Left lung (tissue), 10 donors: ENCODE results near the gene FASTKD3. TPM values are rescaled to one million over a fixed set of nuclear protein-coding genes. Genes with fewer than 3 reads are reported as not detected.

Experiments
- ATAC-seq: fragments of 200-7000 bp; cut with Tn5 transposase; one replicate; pipeline ENCODE4 v1.9.1; 2020; ENCODE audit warnings: moderate library complexity
- DNase-seq, 4 donors: peaks; one replicate each; pipeline ENCODE4 v3.0.0-alpha.2; 2013 to 2020
- H3K27ac ChIP-seq, 2 donors: fragments of 200-600 bp; sonication (generic) in 1 of 2; one replicate each; pipeline versions ENCODE4 v1.5.0 to v1.8.0; 2020 to 2021
- H3K27me3 ChIP-seq, 2 donors: fragments of 200-600 bp; sonication (generic) in 1 of 2; one replicate each; pipeline versions ENCODE4 v1.5.0 to v1.8.0; 2020 to 2021
- H3K36me3 ChIP-seq, 2 donors: fragments of 200-600 bp; sonication (generic) in 1 of 2; one replicate each; pipeline versions ENCODE4 v1.5.0 to v1.8.0; 2020 to 2021
- H3K4me1 ChIP-seq, 2 donors: fragments of 200-600 bp; one replicate each; pipeline ENCODE4 v1.8.0; 2021
- H3K4me3 ChIP-seq, 2 donors: fragments of 200-600 bp; sonication (generic) in 1 of 2; one replicate each; pipeline versions ENCODE4 v1.5.0 to v1.8.0; 2020 to 2021; ENCODE audit warnings: mild to moderate bottlenecking in 1 of 2
- H3K9me3 ChIP-seq, 2 donors: fragments of 200-600 bp; sonication (generic) in 1 of 2; one replicate each; pipeline versions ENCODE4 v1.5.0 to v1.8.0; 2020 to 2021
- CTCF ChIP-seq, 2 donors: fragments of 200-600 bp; sonication (generic) in 1 of 2; IDR thresholded peaks; one replicate each; pipeline versions ENCODE4 v1.5.0 to v1.8.0; 2021; ENCODE audit warnings: antibody characterized with exemption in 2 of 2
- intact Hi-C, 2 donors: fragments of 100-400 bp; cut with DNase I; formaldehyde crosslinking; loops; one replicate each; pipeline versions ENCODE4 v1.11.2 to v1.14.2; 2022
- polyA plus RNA-seq, 6 donors: library from polyadenylated mRNA; unstranded; fragments of 120-200 nt; gene quantifications; one replicate each; pipeline ENCODE4 v1.2.1, GENCODE V29; 2013; ENCODE audit not compliant: insufficient read length in 6 of 6
- total RNA-seq, 2 donors: library from RNA; stranded (reverse); fragmentation: NEBNext Ultra II Directional; extraction: Animal tissue kit (Norgen Biotek cat#: 25700); gene quantifications; one replicate each; pipeline ENCODE4 v1.2.1, GENCODE V29; 2021
- donor health status: DM: no; HTN: yes; CAD: no.
- donor health status: DM: no; HTN: no; CAD: no.

The FASTKD3 gene
- total and polyA plus RNA-seq, 8 donors: 8.4 to 28.8 (median 22.4) TPM

GRCh38 chr5:7873216-7873615, 4.4 kb upstream of the FASTKD3 start:
- no peak overlapping the region for H3K4me3 ChIP-seq
- DNase-seq: no peak
- TF ChIP-seq CTCF (IDR thresholded peaks at IDR 0.05): no peak
- intact Hi-C loops: no loop called here
- no peaks in the 10 kb centered on the region for H3K9me3 ChIP-seq
- no peak overlapping the region for H3K27ac ChIP-seq
- ATAC-seq: no peak
- H3K27me3 ChIP-seq: no peaks in the 10 kb centered on the region
- H3K36me3 ChIP-seq: peaks cover 3 to 44% of the 10 kb centered on the region in 2 donors
- H3K4me1 ChIP-seq: peaks cover 14 to 61% of the 10 kb centered on the region in 2 donors

- Histone ChIP-seq H3K36me3 (peaks cover 3 to 39% of the 10 kb centered on the region in 2 donors), H3K27me3 (no peaks in the 10 kb centered on the region), H3K27ac (no peak overlapping the region), H3K9me3 (no peaks in the 10 kb centered on the region), H3K4me3 (no peak overlapping the region), H3K4me1 (peaks cover 9 to 61% of the 10 kb centered on the region in 2 donors)
- ATAC-seq: no peak
- TF ChIP-seq CTCF (IDR thresholded peaks at IDR 0.05): no peak
- DNase-seq: no peak
- intact Hi-C loops: no loop called here
These were observed 3.8 kb upstream of the FASTKD3 start for GRCh38 chr5:7872517-7873130.

- Histone ChIP-seq H3K36me3 (peaks cover 2 to 34% of the 10 kb centered on the region in 2 donors), H3K9me3 (no peaks in the 10 kb centered on the region), H3K4me3 (peak overlapping the region in 1 of 2 donors; percentile 86), H3K4me1 (peaks cover 5 to 57% of the 10 kb centered on the region in 2 donors), H3K27me3 (no peaks in the 10 kb centered on the region), H3K27ac (peak overlapping the region in 1 of 2 donors; percentile 53)
- intact Hi-C loops: no loop called here
- ATAC-seq (peak; percentile 10), DNase-seq (no peak)
- TF ChIP-seq CTCF (IDR thresholded peaks at IDR 0.05): no peak
These were observed 2.8 kb upstream of the FASTKD3 start for GRCh38 chr5:7871653-7872052.

GRCh38 chr5:7869474-7870136, 774 bp upstream of the FASTKD3 start:
- peaks cover 5 to 47% of the 10 kb centered on the region in 2 donors for H3K4me1 ChIP-seq
- H3K27ac ChIP-seq: peak overlapping the region; percentile 87 to 92
- no peak for TF ChIP-seq CTCF (IDR thresholded peaks at IDR 0.05)
- ATAC-seq: peak; percentile 57
- H3K27me3 ChIP-seq: no peaks in the 10 kb centered on the region
- peaks cover 0 to 18% of the 10 kb centered on the region in 2 donors for H3K36me3 ChIP-seq
- H3K9me3 ChIP-seq: no peaks in the 10 kb centered on the region
- H3K4me3 ChIP-seq: peak overlapping the region; percentile 86 to 90
- peak in 1 of 4 donors; percentile 85 for DNase-seq
- intact Hi-C loops: no loop called here

- H3K4me3 ChIP-seq: peak overlapping the region; percentile 86 to 90
- intact Hi-C loops: no loop called here
- peaks cover 0 to 16% of the 10 kb centered on the region in 2 donors for H3K36me3 ChIP-seq
- no peak for TF ChIP-seq CTCF (IDR thresholded peaks at IDR 0.05)
- no peaks in the 10 kb centered on the region for H3K9me3 ChIP-seq
- peaks cover 5 to 47% of the 10 kb centered on the region in 2 donors for H3K4me1 ChIP-seq
- no peaks in the 10 kb centered on the region for H3K27me3 ChIP-seq
- ATAC-seq (peak; percentile 2), DNase-seq (no peak)
- peak overlapping the region; percentile 87 to 92 for H3K27ac ChIP-seq
These were observed 431 bp downstream of the FASTKD3 start for GRCh38 chr5:7868427-7868772.
